Placental pericyte (primary cell): ENCODE results near the gene USP30. TPM values are rescaled to one million over a fixed set of nuclear protein-coding genes. Genes with fewer than 3 reads are reported as not detected.

Source experiments
- small RNA-seq: library from RNA; depleted of rRNA; stranded (forward); fragments of <200 nt; gene quantifications from one replicate; pipeline ENCODE3, GENCODE V24; 2012; ENCODE audit warnings: low replicate concordance
- total RNA-seq: library from RNA; depleted of rRNA; stranded (reverse); fragments of >200 nt; gene quantifications from 2 replicates; pipeline ENCODE4 v1.2.3, GENCODE V29; 2012

The USP30 gene, protein sequence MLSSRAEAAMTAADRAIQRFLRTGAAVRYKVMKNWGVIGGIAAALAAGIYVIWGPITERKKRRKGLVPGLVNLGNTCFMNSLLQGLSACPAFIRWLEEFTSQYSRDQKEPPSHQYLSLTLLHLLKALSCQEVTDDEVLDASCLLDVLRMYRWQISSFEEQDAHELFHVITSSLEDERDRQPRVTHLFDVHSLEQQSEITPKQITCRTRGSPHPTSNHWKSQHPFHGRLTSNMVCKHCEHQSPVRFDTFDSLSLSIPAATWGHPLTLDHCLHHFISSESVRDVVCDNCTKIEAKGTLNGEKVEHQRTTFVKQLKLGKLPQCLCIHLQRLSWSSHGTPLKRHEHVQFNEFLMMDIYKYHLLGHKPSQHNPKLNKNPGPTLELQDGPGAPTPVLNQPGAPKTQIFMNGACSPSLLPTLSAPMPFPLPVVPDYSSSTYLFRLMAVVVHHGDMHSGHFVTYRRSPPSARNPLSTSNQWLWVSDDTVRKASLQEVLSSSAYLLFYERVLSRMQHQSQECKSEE
- total RNA-seq: 9.6 and 11.4 TPM in 2 replicates

DNA sequence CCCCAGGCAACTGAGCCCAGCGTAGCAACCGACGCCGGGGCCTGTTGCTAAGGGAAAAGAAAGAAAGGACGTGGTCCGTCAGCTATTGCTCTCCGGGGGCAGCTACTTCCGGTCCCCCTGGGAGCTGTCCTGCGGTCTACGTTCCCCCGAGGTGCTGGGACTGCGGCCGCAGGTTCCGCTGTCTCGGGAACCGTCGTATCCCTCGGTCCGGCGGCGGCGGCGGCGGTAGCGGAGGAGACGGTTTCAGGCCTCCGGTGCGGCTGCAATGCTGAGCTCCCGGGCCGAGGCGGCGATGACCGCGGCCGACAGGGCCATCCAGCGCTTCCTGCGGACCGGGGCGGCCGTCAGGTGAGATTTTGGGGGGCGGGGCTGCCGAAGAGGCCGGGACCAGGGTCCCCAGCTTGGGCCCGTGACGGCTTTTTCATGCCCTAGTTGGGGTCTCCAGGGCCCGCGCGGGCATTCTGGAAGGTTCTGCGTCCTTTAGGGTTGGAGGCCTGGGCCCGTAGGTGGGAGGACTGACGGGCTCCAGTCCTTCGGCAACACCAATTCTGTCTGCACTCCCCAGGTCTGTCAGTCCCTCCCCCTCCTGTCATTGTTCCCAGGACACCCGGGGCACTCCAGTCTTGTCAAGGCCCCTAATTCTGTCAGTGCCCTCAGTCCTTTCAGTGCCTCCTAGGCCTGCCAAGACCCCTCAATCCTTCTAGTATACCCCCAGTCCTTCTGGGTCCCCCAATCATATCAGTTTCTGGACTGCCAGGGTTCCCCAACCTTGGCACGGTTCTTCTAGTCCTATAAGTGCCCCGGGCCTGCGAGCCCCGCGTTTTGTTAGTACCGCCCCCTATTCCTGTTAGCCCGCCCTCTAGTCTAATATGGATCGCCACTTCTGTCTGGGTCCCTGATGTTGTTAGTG lies at the start of gene USP30:
Gene USP30, plus strand, starts transcription at position 163 of the 910 bp plus-strand sequence. Its CDS starts 103 bp downstream, at position 266.

GRCh38 chr12:109020796-109021380 lies 31.5 kb upstream of the USP30 start, which contains the start of gene SVOP:
Gene SVOP (minus strand): TSS chr12:109021068. CDS start chr12:109020868, 200 bp downstream.

GRCh38 chr12:109093022-109093918 lies 40.9 kb downstream of the USP30 start, which contains the start of gene ALKBH2:
Gene ALKBH2 (minus strand): TSS chr12:109093472. CDS start chr12:109092786, 686 bp downstream.

GRCh38 chr12:109097435-109098182 lies 45.2 kb downstream of the USP30 start, which contains the start of gene UNG:
Gene UNG (plus strand): TSS chr12:109097597. CDS start chr12:109097680, 83 bp downstream.

GRCh38 chr12:109115758-109116610 lies 63.6 kb downstream of the USP30 start, which contains the start of gene ACACB:
Gene ACACB (plus strand): TSS chr12:109116587. CDS start chr12:109139406, 22,819 bp downstream.

Small RNA genes within 50 kb of the gene (small RNA-seq; reads per million reads assigned to genes)
- not detected for gene AC190387.1
- not detected for gene RNA5SP372

Other genes with a start within 250 kb of the USP30 start
- gene SSH1, start 195.0 kb upstream of the USP30 start, total RNA-seq: 16.2 and 38.8 TPM in 2 replicates
- not detected in 2 replicates for gene DAO, start 172.5 kb upstream of the USP30 start, total RNA-seq
- not detected in 2 replicates for gene SVOP, start 31.5 kb upstream of the USP30 start, total RNA-seq
- gene ALKBH2, start 40.9 kb downstream of the USP30 start, total RNA-seq: 8.3 and 10.5 TPM in 2 replicates
- gene UNG, start 45.0 kb downstream of the USP30 start, total RNA-seq: 7.7 and 23.6 TPM in 2 replicates
- 1.5 and 4.3 TPM in 2 replicates for gene ACACB, start 64.0 kb downstream of the USP30 start, total RNA-seq